MM.1S (cell line): Measurements from ENCODE around the gene MANEAL.

Experiments used
- DNase-seq: peaks from one replicate; pipeline ENCODE4 v3.0.0-alpha.2; 2015
- H2AFZ ChIP-seq: fragments of 300-600 bp; sonication (generic); 2 replicates; pipeline ENCODE4 v1.6.0; 2016; ENCODE audit warnings: antibody characterized with exemption, low read length
- H3F3A ChIP-seq: fragments of 300-600 bp; sonication (generic); 2 replicates; pipeline ENCODE4 v1.6.1; 2016; ENCODE audit warnings: mild to moderate bottlenecking, antibody characterized with exemption, low read length, moderate library complexity, mixed read lengths; ENCODE audit not compliant: insufficient read depth
- H3K27ac ChIP-seq: fragments of 300-600 bp; sonication (generic); 2 replicates; pipeline ENCODE4 v1.5.1; 2016; ENCODE audit warnings: mild to moderate bottlenecking, low read length
- H3K27me3 ChIP-seq: fragments of 300-600 bp; sonication (generic); replicated peaks from 2 replicates; pipeline ENCODE4 v1.6.0; 2016; ENCODE audit warnings: low read length; ENCODE audit not compliant: insufficient read depth
- H3K36me3 ChIP-seq: fragments of 300-600 bp; sonication (generic); replicated peaks from 2 replicates; pipeline ENCODE4 v1.6.1; 2016; ENCODE audit warnings: mild to moderate bottlenecking, low read length, mixed read lengths; ENCODE audit not compliant: insufficient read depth
- H3K4me1 ChIP-seq: fragments of 300-600 bp; sonication (generic); 2 replicates; pipeline ENCODE4 v1.6.1; 2016; ENCODE audit warnings: low read length, mixed read lengths
- H3K4me2 ChIP-seq: fragments of 300-600 bp; sonication (generic); 2 replicates; pipeline ENCODE4 v1.6.0; 2016; ENCODE audit warnings: low read depth, low read length
- H3K4me3 ChIP-seq: fragments of 300-600 bp; sonication (generic); 2 replicates; pipeline ENCODE4 v1.5.1; 2016; ENCODE audit warnings: low read length, mixed read lengths
- H3K79me2 ChIP-seq: fragments of 300-600 bp; sonication (generic); 2 replicates; pipeline ENCODE4 v1.6.1; 2016; ENCODE audit warnings: mixed run types, low read length, mixed read lengths
- H3K9ac ChIP-seq: fragments of 300-600 bp; sonication (generic); 2 replicates; pipeline ENCODE4 v1.6.1; 2016; ENCODE audit warnings: low read length, mixed read lengths
- H3K9me2 ChIP-seq: fragments of 300-600 bp; sonication (generic); replicated peaks from 2 replicates; pipeline ENCODE4 v1.6.1; 2016; ENCODE audit warnings: mild to moderate bottlenecking, low read length, mixed read lengths; ENCODE audit not compliant: insufficient read depth
- H3K9me3 ChIP-seq: fragments of 300-600 bp; sonication (generic); replicated peaks from 2 replicates; pipeline ENCODE4 v1.6.1; 2016; ENCODE audit warnings: mild to moderate bottlenecking, low read length, mixed read lengths; ENCODE audit not compliant: insufficient read depth
- H4K20me1 ChIP-seq: fragments of 300-600 bp; sonication (generic); 2 replicates; pipeline ENCODE4 v1.6.1; 2016; ENCODE audit warnings: mild to moderate bottlenecking, low read length, moderate library complexity, mixed read lengths; ENCODE audit not compliant: insufficient read depth
- CTCF ChIP-seq: fragments of 300-600 bp; sonication (generic); IDR thresholded peaks from 2 replicates; pipeline ENCODE4 v1.5.1; 2016; ENCODE audit warnings: antibody characterized with exemption, low read length, mixed read lengths
- EZH2 ChIP-seq: fragments of 300-600 bp; sonication (generic); optimal IDR thresholded peaks from 2 replicates; pipeline ENCODE3; 2017; ENCODE audit warnings: low read depth, mild to moderate bottlenecking, antibody characterized with exemption, low read length, mixed read lengths
- EZH2phosphoT487 ChIP-seq: fragments of 300-600 bp; sonication (generic); IDR thresholded peaks from 2 replicates; pipeline ENCODE4 v1.6.1; 2018; ENCODE audit warnings: antibody characterized with exemption, low read length

Gene MANEAL

GRCh38 chr1:37755290-37755689, 38.4 kb upstream of the MANEAL start:
- Histone ChIP-seq H3K79me2 (no peaks in the 10 kb centered on the region), H3F3A (no peaks in the 10 kb centered on the region), H3K4me2 (no peak overlapping the region), H3K4me1 (peaks cover 4% of the 10 kb centered on the region; the same call in 1 of the 2 replicates), H4K20me1 (no peaks in the 10 kb centered on the region), H3K9me3 (no peaks in the 10 kb centered on the region), H3K9ac (no peak overlapping the region), H3K27me3 (peaks cover 25% of the 10 kb centered on the region), H3K4me3 (no peak overlapping the region), H2AFZ (no peak overlapping the region), H3K9me2 (no peaks in the 10 kb centered on the region), H3K36me3 (no peaks in the 10 kb centered on the region), H3K27ac (no peak overlapping the region)
- TF ChIP-seq CTCF (no peak), EZH2phosphoT487 (no peak), EZH2 (no peak)
- no peak for DNase-seq

- TF ChIP-seq EZH2phosphoT487 (no peak), EZH2 (no peak)
- Histone ChIP-seq H3K36me3 (no peaks in the 10 kb centered on the region), H3K9ac (no peak overlapping the region), H3K79me2 (no peaks in the 10 kb centered on the region), H3K4me2 (no peak overlapping the region), H3K27ac (no peak overlapping the region), H3K9me2 (no peaks in the 10 kb centered on the region), H3K4me3 (no peak overlapping the region), H2AFZ (no peak overlapping the region), H3K27me3 (peaks cover 29% of the 10 kb centered on the region), H3K4me1 (peaks cover 4% of the 10 kb centered on the region; the same call in 1 of the 2 replicates), H3K9me3 (no peaks in the 10 kb centered on the region), H4K20me1 (no peaks in the 10 kb centered on the region), H3F3A (no peaks in the 10 kb centered on the region)
- no peak for DNase-seq
Observed at GRCh38 chr1:37755951-37756560, 37.6 kb upstream of the MANEAL start.

GRCh38 chr1:37759451-37759850, 34.2 kb upstream of the MANEAL start:
- Histone ChIP-seq H3F3A (no peaks in the 10 kb centered on the region), H3K4me2 (no peak overlapping the region), H3K79me2 (no peaks in the 10 kb centered on the region), H3K4me1 (no peaks in the 10 kb centered on the region), H3K4me3 (no peak overlapping the region), H3K27ac (no peak overlapping the region), H2AFZ (no peak overlapping the region), H3K36me3 (no peaks in the 10 kb centered on the region), H3K27me3 (peaks cover 49% of the 10 kb centered on the region), H3K9ac (no peak overlapping the region), H3K9me2 (no peaks in the 10 kb centered on the region), H4K20me1 (no peaks in the 10 kb centered on the region), H3K9me3 (no peaks in the 10 kb centered on the region)
- TF ChIP-seq EZH2phosphoT487 = no peak
- TF ChIP-seq CTCF = no peak
- TF ChIP-seq EZH2 = no peak
- DNase-seq = no peak

- Histone ChIP-seq H3K27me3 (peaks cover 55% of the 10 kb centered on the region), H3K27ac (no peak overlapping the region), H3K9me2 (no peaks in the 10 kb centered on the region), H3K4me3 (no peak overlapping the region), H3F3A (no peaks in the 10 kb centered on the region), H3K4me1 (peaks cover 4% of the 10 kb centered on the region; the same call in 1 of the 2 replicates), H4K20me1 (no peaks in the 10 kb centered on the region), H3K9me3 (no peaks in the 10 kb centered on the region), H2AFZ (no peak overlapping the region), H3K4me2 (no peak overlapping the region), H3K79me2 (no peaks in the 10 kb centered on the region), H3K9ac (no peak overlapping the region), H3K36me3 (no peaks in the 10 kb centered on the region)
- DNase-seq = no peak
- no peak for TF ChIP-seq EZH2
- no peak for TF ChIP-seq EZH2phosphoT487
- no peak for TF ChIP-seq CTCF
Observed at GRCh38 chr1:37761416-37762095, 32.1 kb upstream of the MANEAL start.
